ENCODE data around the gene PTGIS.

The PTGIS gene

DNA sequence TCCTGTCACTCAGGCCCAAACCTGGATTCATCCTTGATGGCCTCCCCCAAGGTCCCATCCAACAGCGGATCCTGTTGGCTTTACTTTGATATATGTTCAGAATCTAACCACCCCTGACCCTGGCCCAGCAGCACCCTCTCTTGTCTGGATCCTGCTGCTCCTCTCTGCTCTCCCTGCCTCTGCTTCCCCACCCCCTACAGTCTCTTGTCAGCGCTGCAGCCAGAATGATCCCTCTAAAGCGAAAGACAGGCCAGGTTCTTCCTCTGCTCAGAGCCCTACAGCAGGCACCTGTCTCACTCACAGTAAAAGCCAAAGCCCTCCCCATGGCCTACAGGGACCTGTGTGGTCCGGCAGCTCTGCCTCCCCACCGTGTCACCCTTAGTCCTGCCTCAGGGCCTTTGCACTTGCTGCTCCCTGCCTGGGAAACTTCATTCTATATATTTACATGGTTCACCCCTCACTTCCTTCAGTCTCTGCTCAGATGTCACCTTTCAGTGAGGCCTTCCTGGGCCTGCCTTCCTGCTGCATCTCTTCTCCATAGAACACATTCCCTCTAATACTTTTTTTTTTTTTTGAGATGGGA, 48.1 kb downstream of the PTGIS start:
- no peak for DNase-seq

- no peak for DNase-seq
Observed at GRCh38 chr20:49519212-49519712, 48.7 kb downstream of the PTGIS start.

- no peak for DNase-seq
Observed at GRCh38 chr20:49518576-49518975, 49.4 kb downstream of the PTGIS start.

- no peak for DNase-seq
Observed at GRCh38 chr20:49517805-49518100, 50.2 kb downstream of the PTGIS start.

DNA sequence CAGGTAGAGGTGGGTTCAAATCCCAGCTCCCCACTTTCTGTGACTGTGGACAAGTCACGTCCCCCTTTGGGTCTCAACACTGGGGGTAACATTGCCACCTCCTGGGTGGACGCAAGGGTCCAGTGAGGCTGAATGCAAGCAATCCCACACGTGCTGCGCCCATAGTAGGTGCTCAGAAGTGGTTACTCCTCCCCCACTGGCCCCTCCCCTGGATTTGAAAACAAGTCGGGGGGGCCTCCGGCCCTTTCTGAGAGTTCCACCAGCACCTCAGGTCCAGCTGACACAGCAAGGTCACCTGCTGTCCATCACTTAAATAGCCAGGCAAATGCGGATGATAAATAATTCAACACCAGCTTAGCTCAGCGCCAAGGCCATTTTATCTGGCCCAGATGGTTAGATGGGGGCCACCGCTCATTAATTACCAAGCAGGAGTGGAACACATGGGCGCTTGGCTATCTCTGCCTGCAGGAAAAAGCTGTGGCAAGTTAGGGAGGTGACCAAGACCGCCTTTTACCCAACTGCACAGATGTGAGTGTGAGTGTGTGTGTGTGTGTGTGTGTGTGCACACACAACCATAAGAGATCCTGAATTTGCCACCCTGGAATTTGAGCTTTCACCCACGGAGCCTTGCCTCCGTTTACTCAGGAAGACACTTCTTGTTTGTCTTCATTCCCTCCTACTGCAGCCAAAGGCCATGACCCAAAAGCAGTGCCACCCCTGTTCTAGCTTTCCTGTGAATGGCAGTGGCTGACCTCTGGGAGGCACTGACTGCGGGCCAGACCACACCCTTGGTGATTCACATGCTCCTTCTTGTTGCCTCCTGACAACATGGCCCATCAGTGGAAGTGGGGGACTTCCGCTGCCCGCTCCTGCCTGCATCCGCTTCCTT, 50.8 kb downstream of the PTGIS start:
- no peak for DNase-seq

GRCh38 chr20:49515586-49515985, 52.4 kb downstream of the PTGIS start:
- no peak for DNase-seq

DNA sequence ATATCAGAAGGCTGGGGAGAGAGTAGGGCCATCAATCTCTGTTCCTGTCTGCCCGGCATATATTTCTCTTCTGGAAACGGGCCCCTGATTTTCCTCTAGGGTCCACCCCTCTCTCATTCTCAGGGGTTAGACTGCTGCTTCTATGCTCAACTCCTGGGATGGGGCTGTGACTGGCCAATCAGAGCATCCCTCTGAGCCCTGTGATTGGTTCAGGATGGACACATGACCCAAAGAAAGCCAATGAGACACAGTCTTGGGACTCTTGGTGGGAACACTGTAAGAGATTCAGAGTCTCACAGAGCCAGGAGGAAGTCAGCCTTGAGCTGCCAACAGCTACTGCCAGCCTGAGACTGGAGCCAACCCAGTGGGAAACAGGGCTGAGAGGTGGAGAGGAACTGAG, 54.4 kb downstream of the PTGIS start:
- DNase-seq: no peak

- DNase-seq: no peak
Observed at GRCh38 chr20:49513009-49513408, 54.9 kb downstream of the PTGIS start.

GRCh38 chr20:49511788-49512525, 56.0 kb downstream of the PTGIS start:
- DNase-seq: no peak

GRCh38 chr20:49510562-49511122, 57.3 kb downstream of the PTGIS start:
- no peak for DNase-seq

DNA sequence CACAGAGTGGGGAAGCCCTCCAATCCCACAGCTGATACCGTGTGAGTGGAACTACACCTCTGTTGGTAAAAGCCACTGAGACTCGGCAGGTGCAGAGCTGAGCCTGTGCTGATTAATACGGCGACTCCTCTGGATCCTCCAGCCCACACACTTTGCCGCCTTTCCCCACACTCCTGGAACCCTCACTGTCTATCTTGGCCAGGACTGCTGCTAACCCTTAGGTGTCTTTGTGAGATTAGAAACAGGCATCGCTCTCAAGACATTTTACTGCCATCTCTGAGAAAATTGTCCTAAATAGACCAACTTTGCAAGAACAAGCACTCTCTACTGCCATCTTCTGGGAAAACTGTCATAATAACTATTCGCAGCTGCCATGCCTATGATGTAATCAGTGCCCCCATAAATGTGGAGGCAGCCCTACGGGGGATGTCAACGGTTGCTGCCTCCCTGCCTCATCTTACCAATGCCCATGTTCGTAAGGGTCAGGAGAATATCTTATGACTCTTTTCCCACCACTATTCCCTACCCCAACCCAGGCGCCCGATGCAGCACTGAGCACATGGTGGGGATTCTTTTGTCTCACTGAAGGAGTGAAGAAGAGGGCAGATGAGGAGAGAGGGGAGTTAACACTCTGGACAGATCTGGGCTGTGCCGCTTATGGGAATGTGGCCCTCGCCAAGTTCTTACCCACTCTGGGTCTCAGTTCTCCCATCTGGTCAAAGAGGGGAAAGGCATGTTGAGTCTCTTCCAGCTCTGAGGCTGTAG, 59.3 kb downstream of the PTGIS start:
- DNase-seq: no peak

GRCh38 chr20:49507741-49508434, 60.0 kb downstream of the PTGIS start:
- no peak for DNase-seq

DNA sequence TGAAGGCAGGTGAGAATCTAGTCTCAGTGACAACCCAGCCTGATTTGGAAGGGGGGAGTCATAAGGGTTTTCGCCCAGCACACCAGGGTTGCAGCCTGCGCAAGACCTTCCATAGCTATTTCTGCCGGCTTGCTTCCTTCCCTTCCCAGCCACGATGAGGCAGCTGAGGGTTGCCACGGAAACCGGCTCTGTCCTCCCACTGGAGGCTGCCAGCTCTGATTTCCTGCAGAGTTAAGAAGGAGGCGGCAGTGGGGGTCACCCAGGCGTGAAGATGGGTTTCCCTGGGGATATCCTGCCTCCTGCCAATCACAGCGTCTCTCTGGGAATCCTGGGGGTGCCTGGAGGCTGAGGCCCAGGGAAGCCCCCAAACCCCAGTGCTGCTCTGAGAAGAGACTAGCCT, 62.4 kb downstream of the PTGIS start:
- no peak for DNase-seq

GRCh38 chr20:49503176-49503575, 64.8 kb downstream of the PTGIS start:
- DNase-seq: no peak

- DNase-seq: no peak
Observed at GRCh38 chr20:49501917-49502316, 66.0 kb downstream of the PTGIS start.

DNA sequence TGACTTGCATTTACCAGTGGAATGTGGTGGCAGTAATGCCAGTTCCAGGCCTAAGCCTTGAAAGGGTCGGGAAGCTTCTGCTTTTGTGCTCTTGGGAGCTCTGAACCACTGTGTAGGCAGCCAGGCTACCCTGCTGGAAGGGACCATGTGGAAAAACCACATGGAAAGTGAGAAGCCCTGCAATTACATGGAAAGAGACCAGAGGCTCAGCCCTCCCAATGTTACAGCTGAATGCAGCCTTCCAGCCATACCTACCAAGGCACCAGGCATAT, 70.6 kb downstream of the PTGIS start:
- no peak for DNase-seq

DNA sequence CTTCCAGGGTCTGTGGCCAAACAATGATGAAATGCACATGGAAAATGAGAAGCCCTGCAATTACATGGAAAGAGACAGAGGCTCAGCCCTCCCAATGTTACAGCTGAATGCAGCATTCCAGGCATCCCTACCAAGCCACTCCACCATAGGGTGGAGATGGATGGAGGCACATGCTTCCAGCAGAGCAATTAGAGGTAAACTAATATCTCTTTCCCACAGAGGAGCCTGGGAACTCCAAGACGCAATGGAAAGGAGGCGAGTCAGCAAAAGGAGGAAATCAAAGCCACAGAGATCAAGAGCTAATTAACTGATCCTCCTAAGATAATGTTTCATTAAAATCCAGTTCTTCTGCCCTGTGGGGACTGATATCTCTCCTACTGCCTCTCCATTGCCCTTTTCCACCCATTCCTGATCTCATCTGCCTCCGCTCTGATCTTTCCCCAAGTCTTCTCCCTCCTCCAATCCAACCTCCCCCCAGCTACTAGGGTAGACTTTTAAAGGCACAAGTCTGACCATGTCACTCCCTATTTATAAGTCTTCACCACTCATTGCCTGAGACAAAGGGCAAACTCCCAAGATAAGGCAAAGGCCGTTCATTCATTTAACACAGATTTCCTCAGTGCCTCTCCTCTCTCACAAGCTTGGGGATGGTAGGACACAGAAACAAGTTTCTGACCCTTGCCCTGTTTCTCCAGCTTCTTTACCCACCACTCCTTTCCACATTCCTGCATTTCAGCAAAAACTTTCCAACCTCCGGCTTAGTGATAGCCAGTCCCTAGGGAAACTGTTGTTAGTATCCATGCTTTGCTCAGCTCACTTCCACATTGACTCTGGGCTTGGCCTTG, 71.2 kb downstream of the PTGIS start:
- DNase-seq: no peak

GRCh38 chr20:49496043-49496442, 71.9 kb downstream of the PTGIS start:
- no peak for DNase-seq

- DNase-seq: no peak
Observed at GRCh38 chr20:49490689-49491088, 77.2 kb downstream of the PTGIS start.

GRCh38 chr20:49489688-49490087, 78.2 kb downstream of the PTGIS start:
- DNase-seq: no peak

DNA sequence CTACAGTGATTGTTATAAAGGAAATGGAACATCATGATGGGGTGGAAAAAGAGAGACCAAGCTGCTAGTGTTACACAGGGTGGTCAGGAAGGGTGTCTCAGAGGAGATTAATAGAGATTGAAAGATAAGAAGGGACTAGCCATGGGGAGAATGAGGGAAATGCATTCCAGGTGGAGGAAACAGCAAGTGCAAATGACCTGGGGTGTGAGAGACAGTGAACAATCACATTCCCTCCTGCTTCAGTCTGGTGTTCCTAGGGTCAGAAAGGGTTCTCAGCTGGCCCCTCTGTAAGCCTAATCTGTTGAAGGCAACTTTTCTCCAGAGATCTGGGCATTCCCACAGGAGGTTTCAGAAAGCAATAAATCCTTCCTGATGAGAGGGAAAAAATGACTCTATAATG, 81.9 kb downstream of the PTGIS start:
- no peak for DNase-seq

GRCh38 chr20:49485563-49485962, 82.4 kb downstream of the PTGIS start:
- no peak for DNase-seq

Data from stimulated activated naive CD4-positive, alpha-beta T cell treated with Interleukin-2 at 50 U/mL for 16 hours (primary cell).